LNCaP clone FGC (cell line): ENCODE results near the gene DNMT3A.

Experiments used
- DNase-seq: peaks from one replicate; pipeline ENCODE4 v3.0.0-alpha.2; 2011; ENCODE audit warnings: low read depth
- H3K4me3 ChIP-seq: 2 replicates; pipeline ENCODE4 v1.5.1; 2011; ENCODE audit warnings: mild to moderate bottlenecking, low read depth, low read length, control low read depth
- TF ChIP-seq, protein P1 (sequence below): IDR thresholded peaks from 2 replicates; pipeline ENCODE4 v1.5.1; 2012; ENCODE audit warnings: mild to moderate bottlenecking; ENCODE audit not compliant: control insufficient read depth, insufficient read depth; ENCODE audit errors: extremely low read depth

The DNMT3A gene

DNA sequence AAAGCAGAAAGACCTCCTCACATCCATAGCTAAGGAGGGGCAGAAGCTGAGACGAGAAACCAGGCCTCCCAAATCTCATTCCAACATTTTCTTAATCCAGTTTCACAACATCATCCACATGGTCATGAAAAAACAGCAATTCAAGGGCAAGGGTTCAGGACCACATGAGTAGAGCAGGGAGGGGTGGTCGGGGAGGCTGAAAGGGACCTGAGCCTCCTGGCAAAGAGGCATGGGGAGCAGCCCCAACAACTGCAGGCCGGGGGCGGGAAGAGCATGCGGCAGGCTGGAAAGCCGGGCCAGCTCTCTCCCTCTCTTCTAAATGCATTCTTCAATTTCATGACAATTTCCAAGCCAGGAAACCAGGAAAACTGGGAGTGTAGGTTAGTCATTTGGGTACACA lies 76.7 kb downstream of the DNMT3A start:
- no peak overlapping the region for H3K4me3 ChIP-seq
- no peak for DNase-seq
- TF ChIP-seq, protein P1, sequence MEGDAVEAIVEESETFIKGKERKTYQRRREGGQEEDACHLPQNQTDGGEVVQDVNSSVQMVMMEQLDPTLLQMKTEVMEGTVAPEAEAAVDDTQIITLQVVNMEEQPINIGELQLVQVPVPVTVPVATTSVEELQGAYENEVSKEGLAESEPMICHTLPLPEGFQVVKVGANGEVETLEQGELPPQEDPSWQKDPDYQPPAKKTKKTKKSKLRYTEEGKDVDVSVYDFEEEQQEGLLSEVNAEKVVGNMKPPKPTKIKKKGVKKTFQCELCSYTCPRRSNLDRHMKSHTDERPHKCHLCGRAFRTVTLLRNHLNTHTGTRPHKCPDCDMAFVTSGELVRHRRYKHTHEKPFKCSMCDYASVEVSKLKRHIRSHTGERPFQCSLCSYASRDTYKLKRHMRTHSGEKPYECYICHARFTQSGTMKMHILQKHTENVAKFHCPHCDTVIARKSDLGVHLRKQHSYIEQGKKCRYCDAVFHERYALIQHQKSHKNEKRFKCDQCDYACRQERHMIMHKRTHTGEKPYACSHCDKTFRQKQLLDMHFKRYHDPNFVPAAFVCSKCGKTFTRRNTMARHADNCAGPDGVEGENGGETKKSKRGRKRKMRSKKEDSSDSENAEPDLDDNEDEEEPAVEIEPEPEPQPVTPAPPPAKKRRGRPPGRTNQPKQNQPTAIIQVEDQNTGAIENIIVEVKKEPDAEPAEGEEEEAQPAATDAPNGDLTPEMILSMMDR: no peak

DNA sequence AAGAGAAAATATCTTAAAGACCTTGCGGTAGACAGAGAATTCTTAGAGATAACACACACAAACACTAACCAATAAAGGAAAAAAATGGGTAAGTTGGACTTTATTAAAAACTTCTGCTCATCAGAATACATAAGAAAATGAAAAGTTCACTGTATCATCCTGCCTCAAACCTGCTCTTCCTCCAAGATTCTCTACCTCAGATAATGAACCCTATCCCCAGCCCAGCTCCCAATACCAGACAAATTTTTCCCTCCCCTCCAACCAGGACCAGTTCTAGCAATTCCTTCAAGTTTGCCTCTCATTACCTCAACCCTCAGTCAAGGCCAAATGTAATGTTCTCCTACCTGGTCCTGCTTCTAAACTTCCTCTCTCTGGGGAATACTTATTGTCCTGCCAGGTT lies 79.4 kb downstream of the DNMT3A start:
- DNase-seq: no peak
- TF ChIP-seq, protein P1: no peak
- H3K4me3 ChIP-seq: no peak overlapping the region

DNA sequence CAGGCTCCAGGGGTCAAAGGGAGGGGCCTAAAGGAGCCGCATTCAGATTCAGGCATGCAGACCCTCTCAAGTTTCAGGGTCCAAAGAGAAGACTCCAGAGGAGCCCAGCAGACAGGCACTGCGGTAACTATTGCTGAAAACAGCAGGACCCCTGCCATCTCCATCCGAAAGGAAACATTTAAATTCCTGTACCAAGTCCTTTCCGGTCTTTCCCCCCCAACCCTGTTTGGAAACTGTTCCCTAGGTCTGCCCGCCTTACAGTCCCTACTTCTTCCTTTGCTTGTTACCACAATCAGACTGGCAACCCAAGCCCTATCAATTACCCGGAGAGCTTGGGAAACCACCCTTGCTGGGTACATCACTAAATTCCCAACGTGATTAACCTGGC lies 82.0 kb downstream of the DNMT3A start:
- H3K4me3 ChIP-seq: no peak overlapping the region
- no peak for DNase-seq
- TF ChIP-seq, protein P1: no peak

DNA sequence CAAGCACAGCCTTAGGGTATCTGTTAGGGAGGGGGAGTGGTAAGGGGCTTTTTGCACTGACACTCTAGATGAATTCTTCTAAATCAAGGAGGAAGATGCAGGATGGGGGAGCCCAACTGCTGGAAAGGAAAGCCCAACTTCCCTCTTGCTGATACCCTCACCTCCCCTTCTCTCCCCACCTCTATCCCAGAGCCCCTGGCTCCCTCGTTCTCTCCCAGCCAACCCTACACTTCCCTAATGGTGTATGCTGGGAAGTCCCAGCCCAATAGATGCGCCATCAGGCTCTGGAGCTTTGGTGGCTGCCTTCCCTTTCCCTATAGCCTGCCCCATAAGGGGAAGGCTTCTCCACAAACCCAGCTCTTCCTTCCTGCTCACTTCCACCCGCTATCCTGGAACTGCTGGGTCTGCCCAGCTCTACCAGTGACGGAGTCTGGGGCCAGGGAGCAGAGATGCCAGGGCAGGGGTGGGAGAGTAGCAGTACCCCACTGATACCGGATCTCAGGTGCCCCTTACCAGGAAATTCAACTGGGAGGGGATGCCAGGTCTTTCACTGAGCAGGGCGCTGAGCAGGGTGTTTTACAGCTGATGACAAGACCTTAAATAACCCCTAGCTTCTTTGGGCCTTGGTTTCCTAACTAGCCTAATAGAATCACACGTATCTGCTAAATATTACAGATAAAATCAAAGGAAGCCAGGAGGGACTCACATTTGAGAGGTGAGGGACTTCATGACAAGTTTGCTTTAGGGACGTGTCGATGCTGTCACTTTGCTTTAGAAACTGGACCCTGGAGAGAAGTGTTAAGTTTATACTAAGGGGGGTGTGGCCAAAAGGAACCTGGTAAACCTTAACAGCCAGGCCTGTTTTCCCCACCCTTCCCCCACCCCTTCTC lies 82.6 kb downstream of the DNMT3A start:
- H3K4me3 ChIP-seq: no peak overlapping the region
- TF ChIP-seq, protein P1: no peak
- DNase-seq: no peak

DNA sequence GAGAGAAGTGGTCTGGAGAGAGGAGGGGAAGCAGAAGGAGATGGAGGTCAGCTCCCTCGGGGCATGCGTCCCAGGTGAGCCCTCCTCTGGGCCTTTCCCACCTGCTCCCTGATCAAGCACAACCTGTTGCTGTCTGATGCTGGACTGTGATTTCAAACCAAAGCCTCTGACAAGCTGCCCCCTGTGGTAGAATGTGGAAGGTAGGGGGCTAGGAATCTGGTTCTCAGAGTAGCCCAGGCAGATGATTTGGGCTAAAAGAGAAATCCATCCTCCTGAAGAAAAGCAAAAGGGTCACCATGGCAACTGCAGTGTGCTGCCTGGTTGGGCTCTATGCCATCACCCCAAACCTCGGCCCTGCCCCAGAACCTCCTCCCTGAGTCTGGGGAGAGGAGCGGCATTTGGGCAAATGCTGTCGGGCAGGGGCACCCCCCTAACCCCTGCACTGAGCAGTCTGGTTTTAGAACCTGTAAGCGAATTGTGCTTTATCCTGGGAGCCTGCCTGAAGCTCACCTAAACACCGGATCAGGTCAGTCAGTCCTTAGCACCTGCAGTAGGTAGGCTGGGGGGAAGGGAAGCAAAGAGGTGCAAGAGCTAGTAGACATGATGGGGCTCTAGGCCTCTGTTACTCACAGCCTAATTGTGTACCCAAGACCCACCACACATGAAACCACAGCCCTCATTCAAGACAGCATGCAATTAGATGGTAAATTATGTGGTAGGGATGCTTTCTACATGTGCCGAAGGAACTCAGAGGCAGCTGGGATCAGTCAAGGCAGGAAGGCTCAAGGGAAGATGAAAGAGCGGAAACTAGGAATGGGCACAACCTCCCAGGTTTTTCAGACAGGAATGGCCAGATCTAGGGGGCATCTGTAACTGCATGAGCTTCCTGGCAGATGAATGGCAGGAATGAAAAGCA lies 83.5 kb downstream of the DNMT3A start:
- DNase-seq: no peak
- TF ChIP-seq, protein P1: no peak
- no peak overlapping the region for H3K4me3 ChIP-seq

DNA sequence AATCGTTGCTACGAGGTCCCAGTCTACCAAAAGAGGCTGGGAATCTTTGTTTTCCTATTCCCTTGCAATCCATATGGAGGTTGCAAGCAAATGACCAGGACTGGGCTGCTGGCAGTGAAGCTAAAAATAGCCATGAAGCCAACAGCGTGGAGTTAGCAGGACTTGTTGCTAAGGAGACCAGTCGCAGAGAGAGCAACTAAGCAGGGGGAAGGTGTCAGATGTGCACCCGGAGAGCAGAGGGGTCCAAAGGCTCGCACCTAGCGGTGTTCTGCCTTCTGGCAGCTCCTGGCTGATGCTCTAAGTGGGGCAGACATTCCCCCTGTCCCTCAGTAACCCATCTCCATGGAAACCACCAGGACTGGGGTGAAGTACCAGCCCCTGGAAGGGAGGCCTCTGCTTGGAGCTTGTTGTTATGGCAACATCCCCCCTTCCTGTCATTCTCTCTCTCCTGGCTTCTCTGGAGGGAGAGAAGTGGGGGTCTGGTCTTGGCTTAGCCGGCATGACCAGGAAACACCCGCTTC lies 84.6 kb downstream of the DNMT3A start:
- no peak overlapping the region for H3K4me3 ChIP-seq
- TF ChIP-seq, protein P1: no peak
- no peak for DNase-seq
